Hindlimb muscle (tissue), 1 donor: Measurements from ENCODE around the gene VCL. TPM values are rescaled to one million over a fixed set of nuclear protein-coding genes. Genes with fewer than 3 reads are reported as not detected.
A peak's percentile ranks its signal among the peaks of the same experiment; 100 is the strongest.
"Not testable (repeated sequence)": the region's sequence is repeated elsewhere in the genome, so short reads cannot be mapped to it uniquely, and the experiment has no call there.

ENCODE experiments used
- DNase-seq: peaks from one replicate; pipeline ENCODE4 v3.0.0-alpha.2; 2013
- polyA plus RNA-seq: library from polyadenylated mRNA; unstranded; fragments of 120-200 nt; gene quantifications from one replicate; pipeline ENCODE4 v1.2.1, GENCODE V29; 2013; ENCODE audit not compliant: insufficient read length

Gene VCL
- 164 TPM for polyA plus RNA-seq

DNA sequence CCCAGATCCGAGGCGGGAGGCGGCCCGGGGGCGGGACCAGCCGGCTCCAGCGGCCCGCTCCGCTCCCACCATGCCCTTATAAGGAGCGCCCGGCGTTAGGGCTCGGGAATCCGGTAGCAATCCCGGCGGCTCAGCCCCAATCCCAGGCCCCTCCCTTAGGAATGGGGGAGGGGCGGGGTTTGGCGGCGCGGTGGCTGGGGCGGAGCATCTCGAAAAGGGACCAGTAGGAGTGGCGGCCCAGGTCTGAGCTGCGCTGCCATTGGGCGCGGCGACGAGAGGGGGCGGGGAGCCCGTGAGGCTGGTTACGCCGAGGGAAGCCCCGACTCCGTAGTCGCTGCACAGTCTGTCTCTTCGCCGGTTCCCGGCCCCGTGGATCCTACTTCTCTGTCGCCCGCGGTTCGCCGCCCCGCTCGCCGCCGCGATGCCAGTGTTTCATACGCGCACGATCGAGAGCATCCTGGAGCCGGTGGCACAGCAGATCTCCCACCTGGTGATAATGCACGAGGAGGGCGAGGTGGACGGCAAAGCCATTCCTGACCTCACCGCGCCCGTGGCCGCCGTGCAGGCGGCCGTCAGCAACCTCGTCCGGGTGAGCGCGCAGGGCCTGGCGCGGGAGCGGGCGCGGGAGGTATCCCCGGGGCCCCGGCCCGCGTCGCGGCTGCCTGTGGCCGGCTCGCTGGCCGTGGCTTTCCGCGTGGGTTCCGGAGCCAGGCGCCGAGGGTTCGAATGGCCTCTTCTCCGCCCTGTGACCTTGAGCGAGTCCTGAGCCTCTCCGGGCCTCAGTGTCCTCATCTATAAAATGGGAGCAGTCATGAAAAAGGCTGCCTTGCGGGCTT is at the start of gene VCL:
Gene VCL, plus strand, starts transcription at position 330 of the 836 bp plus-strand sequence. Its CDS starts 92 bp downstream, at position 422.
- peak; percentile 99 for DNase-seq

DNA sequence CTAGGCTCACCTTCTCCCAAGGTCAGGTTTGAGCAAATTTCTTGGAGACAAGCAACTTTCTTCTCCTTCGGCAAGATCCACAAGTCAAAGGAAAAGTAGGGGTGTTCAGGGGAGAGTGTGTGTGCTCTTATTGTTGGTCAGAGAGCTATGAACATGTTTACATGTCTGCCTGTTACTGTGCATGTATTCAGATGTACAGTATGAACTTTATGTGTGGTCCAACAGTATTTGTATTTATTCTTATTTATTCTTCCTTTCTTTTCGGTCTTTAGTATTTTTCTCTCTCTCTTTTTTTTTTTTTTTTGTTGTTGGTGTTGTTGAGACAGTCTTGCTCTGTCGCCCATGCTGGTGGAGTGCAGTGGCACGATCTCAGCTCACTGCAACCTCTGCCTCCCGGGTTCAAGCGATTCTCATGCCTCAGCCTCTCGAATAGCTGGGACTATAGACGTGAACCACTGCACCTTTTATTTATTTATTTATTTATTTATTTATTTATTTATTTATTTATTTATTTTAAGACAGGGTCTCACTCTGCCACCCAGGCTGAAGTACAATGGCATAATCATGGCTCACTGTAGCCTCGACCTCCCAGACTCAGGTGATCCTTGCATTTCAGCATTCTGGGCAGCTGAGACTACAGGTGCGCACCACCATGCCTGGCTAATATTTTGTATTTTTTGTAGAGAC is 48.8 kb upstream of the VCL start:
- DNase-seq: no peak

- DNase-seq: peak; percentile 64
Measured at GRCh38 chr10:73950155-73950948, 47.6 kb upstream of the VCL start.

GRCh38 chr10:73953665-73954064 is 44.3 kb upstream of the VCL start:
- no peak for DNase-seq

- DNase-seq: no peak
Measured at GRCh38 chr10:73954737-73955136, 43.2 kb upstream of the VCL start.

DNA sequence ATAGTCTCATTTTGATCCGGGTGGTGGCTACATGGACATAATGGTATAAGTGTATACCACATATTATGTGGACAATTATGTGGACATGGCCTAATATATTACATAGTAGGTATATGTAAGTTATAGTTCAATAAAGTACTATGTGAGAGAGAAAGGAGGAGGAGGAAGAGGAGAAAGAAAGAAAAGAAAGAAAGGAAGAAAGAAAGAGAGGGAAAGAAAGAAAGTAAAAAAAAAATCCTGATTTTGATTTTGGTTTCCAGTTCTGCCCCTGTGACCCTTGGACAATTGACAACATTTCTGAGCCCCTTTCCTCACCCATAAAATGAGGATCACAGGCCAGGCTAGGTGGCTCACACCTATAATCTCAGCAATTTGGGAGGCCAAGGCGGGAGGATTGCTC is 42.2 kb upstream of the VCL start:
- DNase-seq: no peak

DNA sequence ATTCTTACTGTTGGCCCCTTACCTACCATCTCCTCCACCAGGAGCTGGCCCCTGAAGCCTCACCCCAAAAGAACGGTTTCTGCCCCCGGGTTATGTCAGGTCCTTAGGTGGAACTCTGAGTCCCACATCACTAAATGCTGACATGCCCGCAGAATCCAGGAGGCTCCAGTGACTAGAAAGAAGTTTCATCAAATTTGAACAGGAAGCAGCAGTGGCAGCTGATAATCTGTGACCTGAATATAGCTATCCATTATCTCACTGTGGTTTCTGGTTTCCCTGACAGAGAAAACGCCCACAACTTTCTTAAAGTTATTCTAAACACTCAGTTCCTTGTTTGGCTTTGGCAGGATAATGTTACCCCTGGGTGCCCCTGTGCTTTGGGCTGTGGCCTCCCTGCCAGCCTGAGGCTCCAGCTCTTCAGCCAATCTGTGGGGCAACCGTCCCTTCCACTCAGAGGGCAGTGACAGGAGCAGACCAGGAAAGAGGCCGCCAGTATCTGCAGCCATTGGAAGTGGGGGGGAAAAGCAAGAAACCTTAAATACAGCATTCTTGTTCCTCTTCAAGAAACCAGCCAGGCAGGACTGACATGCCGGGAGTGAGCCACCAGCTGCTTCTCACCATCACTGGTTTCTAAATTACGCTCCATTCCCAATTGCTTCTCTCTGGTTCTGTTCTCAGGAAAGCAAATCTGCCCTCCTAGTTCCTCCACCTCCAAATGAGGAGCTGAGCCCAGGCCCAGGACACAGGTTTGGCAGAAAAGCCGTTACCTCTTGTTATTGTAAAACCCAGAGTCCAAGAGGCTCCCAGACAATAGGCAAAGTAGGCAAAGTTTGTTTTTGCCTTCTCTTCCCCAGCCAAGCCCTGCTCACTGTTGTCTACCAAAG is 41.2 kb upstream of the VCL start:
- no peak for DNase-seq

GRCh38 chr10:73959484-73960243 is 38.3 kb upstream of the VCL start:
- DNase-seq: no peak

DNA sequence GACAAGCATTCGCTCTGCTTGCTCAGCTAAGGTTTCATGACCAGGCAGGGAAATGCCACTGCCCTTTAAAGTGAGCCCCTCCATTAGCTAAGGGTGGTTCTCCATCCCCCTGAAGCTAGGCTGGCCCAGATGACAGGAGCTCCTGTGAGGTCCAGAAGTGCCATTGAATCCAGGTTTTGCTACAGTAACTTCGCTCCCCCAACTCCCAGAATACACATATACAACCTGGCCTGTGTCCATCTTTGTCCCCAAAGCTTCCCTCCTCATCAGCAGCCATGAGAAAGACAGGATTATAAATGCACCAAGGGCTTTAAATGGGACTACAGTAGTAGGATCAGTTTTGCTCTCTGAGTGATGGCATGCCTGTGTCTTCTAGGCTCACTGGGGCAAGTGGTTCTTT is 35.5 kb upstream of the VCL start:
- DNase-seq: no peak

DNA sequence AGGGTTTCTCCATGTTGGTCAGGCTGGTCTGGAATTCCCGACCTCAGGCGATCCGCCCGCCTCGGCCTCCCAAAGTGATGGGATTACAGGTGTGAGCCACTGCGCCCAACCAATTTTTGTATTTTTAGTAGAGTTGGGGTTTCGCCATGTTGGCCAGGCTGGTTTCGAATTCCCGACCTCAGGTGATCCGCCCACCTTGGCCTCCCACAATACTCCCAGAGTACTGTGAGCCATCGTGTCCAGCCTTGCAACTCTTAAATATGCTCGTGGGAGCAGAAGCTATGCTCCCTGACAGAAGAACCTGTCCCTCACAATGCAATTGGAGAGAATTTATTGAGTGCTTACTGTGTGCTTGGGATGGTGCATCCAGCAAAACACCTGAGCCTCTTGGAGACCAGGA is 34.4 kb upstream of the VCL start:
- DNase-seq: not testable (repeated sequence)

DNA sequence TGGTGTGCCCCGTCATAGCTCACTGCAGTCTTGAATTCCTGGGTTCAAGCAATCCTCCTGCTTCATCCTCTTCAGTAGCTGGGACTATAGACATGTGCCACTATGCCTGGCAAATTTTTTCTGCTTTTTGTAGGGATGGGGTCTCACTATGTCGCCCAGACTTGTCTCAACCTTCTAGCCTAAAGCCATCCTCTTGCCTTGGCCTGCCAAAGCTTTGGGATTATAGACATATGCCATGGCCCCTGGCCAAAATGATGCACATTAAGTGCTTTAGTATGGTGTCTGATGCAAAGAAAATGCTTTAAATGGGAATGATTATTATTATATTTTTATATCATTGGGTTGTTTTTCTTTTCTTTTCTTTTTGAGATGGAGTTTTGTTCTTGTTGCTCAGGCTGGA is 33.2 kb upstream of the VCL start:
- DNase-seq: no peak

GRCh38 chr10:73965267-73965889 is 32.5 kb upstream of the VCL start:
- DNase-seq: not testable (repeated sequence)

- DNase-seq: peak; percentile 71
Measured at GRCh38 chr10:73965890-73966768, 31.8 kb upstream of the VCL start.

DNA sequence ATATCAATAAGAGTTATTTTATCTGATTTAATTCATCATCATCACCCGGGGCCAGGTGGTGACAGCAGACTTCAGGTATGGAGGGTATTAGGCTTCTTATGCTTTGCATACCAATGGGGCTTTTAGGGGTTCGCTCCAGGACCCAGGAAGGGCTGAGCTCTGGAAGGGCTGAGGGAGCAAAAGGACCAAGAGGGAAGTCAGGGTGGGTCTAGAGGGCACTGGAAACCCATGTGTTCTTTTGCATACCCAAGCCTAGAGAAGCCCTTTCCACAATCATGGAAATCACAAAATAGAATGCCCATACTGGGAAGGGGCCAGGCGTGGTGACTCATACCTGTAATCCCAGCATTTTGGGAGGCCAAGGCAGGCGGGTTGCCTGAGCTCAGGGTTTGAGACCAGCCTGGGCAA is 30.9 kb upstream of the VCL start:
- no peak for DNase-seq

GRCh38 chr10:73967544-73967943 is 30.4 kb upstream of the VCL start:
- DNase-seq: no peak

GRCh38 chr10:73968098-73968521 is 29.8 kb upstream of the VCL start:
- no peak for DNase-seq

DNA sequence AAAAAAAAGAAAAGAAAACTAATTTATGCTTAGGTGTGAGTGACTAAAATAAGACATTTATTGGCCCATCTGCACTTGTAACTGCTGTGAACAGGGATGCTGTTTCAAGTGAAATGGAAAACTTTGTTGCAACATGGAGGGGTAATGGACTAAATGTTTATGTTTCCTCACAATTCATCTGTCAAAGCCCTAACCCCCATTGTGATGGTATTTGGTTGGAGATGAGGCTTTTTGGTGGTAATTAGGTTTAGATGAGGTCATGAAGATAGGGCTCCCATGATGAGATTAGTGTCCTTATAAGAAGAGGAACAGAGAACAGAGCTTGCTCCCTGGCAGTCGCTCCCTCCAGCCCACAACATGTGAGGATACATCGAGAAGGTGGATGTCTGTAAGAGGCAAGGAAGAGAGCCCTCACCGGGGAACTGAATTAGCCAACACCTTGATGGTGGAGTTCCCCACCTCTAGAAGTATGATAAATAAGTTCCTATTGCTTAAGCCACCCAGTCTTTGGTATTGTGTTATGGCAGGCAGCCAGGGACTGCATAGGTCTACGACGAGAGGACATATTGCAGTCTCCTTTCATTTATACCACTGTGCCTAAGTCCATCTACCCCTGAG is 28.6 kb upstream of the VCL start:
- DNase-seq: no peak

DNA sequence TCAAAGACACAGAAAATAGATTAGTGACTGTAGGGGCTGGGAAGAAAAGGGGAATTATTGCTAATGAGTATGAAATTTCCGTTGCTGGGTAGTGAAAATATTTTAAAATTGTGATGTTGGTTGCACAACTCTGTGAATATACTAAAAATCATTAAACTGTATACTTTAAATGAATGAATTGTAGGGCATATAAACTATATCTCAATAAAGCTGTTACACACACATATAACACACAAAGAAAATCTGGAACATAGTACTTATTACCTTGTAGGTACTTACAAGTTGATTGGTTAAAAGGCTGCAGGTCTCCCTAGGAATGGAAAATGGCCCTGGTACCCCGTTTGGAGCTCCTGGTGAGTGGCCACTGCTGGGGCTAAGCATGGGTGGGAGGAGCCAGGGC is 27.1 kb upstream of the VCL start:
- DNase-seq: no peak

DNA sequence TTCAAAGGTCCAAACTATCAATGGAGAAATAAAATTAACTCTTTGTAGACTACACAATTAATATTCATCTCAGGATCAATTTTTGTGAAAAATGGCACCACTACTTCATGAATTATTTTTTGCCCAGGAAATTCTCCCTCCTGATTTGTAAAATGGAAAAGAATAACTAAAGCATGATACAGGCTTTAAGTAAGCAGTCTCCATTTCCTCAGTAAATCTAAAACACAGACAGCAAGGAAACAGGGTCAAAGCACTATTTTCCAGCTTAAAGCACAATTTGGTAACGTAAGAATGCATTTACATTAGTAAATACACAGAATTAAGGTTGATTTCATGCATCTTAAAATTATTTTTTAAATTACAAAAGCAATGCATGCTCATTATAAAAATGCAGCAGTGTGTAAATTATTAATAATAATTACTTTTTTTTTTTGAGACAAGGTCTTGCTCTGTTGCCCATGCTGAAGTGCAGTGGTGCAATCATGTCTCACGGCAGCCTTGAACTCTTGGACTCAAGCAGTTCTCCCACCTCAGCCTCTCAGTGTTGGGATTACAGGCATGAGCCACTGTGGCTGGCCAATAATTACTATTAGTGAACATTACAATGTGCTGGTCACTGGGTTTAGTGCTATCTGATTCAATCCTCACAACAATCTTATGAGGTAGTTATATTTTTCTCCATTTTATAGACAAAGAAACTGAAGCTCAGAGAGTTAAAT is 26.1 kb upstream of the VCL start:
- no peak for DNase-seq
